HG02938 (cell line): Measurements from ENCODE around the gene TOP3B.

ENCODE experiments used
- ATAC-seq: cut with Tn5 transposase; IDR thresholded peaks from one replicate; pipeline ENCODE4 v1.9.1; 2021; ENCODE audit warnings: mild to moderate bottlenecking, moderate library complexity; ENCODE audit not compliant: unreplicated experiment

TOP3B gene

DNA sequence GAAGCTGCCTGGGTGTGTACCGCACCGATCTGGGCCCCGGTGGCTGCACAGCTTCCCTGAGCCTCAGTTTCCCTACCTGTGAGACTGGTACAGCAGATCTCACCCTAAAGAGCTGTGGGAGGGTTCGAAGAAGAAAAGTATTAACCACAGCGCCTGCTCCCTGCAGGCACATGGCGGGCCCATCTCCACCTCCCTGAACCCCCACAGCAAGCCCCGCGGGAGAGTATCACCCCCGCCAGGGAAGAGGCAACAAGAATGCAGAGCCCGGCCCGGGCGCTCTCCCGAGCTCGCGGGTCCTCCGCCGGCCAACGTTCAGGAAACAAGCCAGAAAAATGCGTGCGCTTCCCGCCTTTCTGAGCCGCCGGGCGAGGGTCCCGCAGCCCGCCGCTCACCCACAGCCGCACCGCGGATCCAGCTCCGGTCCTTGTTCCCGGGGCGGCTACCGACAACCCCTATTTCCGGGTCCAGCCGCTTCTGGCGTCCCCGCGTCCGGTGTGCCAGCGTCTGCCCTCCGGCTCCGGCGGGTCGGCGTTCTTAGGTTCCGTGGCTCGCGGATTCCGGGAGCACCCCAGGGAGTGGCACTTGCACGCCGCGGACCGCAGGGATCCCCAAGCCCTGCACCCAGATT is at the start of gene TOP3B:
TOP3B (minus strand) TSS at position 450 of the 628 bp plus-strand sequence. CDS start 7,078 bp downstream, outside the sequence.
- no peak for ATAC-seq

DNA sequence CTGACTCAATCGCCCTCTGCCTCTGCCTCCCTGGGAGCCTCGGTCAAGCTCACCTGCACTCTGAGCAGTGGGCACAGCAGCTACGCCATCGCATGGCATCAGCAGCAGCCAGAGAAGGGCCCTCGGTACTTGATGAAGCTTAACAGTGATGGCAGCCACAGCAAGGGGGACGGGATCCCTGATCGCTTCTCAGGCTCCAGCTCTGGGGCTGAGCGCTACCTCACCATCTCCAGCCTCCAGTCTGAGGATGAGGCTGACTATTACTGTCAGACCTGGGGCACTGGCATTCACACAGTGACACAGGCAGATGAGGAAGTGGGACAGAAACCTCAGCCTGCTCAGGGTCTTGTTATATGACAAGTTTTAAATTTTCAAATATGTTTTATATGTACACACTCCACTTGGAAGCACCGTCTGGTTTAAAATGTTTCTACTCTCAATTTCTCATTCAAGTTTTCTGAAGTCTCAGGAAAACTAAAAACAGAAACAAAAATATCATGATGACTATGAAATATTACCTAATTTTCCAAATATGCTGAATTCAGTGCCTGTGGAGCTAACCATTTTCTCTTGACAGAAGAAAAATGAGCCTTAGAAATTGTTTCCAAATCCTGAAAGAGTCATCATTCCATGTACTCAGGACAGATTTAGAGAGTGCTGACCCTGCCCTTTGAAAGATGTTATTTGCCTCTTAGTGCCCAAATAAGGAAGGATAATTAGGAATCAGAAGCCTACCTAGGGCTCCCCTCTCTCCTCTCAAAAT is 48.8 kb upstream of the TOP3B start:
- ATAC-seq = no peak

DNA sequence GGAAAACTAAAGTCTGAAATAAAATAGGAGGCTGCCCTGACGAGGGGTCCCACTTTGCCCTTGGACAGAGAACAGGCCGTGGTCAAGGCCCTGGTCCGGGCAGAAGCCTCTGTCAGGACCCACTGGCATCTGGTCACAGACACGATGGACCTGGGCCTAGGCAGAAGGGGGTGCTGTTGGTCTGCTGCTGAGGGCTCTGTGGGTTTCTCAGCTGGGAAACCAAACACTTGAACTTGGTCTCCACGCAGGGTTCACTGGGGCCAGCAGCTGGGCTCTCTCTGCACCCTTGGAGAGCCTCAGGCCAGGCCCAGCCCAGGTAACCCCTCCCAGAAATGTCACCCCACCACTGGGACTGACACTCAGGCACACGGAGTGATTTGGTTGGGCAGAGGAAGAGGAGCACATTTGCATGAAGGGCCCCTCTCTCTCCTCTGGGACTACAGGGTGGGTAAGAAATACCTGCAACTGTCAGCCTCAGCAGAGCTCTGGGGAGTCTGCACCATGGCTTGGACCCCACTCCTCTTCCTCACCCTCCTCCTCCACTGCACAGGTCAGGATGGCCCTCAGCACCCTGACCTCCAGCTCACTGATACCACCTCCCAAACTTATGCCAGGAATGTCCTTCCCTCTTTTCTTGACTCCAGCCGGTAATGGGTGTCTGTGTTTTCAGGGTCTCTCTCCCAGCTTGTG is 48.1 kb upstream of the TOP3B start:
- peak; percentile 48 for ATAC-seq

- ATAC-seq = no peak
Observed at GRCh38 chr22:22027955-22028354, 45.4 kb upstream of the TOP3B start.

GRCh38 chr22:22026157-22026831 is 43.7 kb upstream of the TOP3B start:
- no peak for ATAC-seq

DNA sequence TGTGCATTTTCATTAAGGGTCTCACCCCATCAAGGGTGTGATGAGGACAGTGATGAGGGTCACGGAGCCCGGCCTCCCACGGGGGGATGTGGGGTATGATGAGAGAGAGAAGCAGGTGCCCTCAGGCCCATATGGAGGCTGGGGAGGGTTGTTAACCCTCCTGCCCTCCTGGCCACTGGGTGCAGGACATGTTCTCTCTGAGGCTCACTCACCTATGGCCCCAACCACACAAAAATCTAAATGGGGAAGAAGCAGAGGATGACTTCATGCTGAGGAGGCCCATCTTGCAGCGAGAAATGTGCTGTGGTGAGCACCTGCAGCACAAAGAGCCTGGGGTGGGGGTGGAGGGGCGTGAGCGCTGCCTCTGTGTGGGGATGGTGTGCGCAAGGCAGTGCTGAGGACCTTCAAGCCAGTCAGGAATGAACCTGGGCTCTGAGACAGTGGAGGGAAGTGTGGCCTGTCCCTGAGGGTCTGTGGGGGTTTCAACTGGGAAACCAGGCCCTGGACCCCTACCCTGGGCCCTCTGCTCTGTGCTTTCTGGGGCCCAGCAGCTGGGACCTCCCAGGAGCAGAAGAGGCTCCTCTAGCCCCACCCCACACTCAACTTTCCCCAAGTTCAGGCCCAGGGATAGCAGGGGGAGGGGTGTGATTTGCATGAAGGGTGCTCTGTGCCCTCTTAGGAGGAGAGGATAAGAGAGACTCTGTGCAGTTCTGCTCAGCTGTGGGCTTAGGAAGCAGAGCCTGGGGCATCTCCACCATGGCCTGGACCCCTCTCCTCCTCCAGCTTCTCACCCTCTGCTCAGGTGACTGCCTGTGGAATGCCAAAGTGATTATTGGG is 43.0 kb upstream of the TOP3B start:
- ATAC-seq = no peak

- ATAC-seq = no peak
Observed at GRCh38 chr22:22024440-22024839, 41.9 kb upstream of the TOP3B start.

GRCh38 chr22:22023581-22024137 is 41.1 kb upstream of the TOP3B start:
- ATAC-seq = no peak

- no peak for ATAC-seq
Observed at GRCh38 chr22:22022947-22023534, 40.5 kb upstream of the TOP3B start.

GRCh38 chr22:22022255-22022840 is 39.8 kb upstream of the TOP3B start:
- ATAC-seq = no peak

- no peak for ATAC-seq
Observed at GRCh38 chr22:22021162-22021750, 38.7 kb upstream of the TOP3B start.

GRCh38 chr22:22020425-22020852 is 37.9 kb upstream of the TOP3B start:
- no peak for ATAC-seq

GRCh38 chr22:22019659-22020424 is 37.3 kb upstream of the TOP3B start:
- ATAC-seq = no peak

- ATAC-seq = no peak
Observed at GRCh38 chr22:22018825-22019658, 36.5 kb upstream of the TOP3B start.

DNA sequence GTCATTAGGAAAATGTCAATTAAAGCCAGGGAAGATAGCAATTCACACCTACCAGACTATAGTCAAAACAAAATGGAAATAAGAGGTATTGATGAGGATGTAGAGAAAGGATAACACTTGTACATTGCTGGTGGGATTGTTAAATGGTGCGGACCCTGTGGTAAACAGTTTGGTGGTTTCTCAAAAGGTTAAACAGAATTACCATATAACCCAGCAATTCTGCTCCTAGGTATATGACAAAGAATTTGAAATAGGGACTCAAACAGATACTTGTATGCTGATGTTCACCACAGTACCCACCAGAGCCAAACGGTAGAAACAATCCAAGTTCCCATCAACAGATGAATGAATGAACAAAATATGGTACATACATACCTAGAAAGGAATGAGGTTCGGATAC is 33.0 kb upstream of the TOP3B start:
- no peak for ATAC-seq

DNA sequence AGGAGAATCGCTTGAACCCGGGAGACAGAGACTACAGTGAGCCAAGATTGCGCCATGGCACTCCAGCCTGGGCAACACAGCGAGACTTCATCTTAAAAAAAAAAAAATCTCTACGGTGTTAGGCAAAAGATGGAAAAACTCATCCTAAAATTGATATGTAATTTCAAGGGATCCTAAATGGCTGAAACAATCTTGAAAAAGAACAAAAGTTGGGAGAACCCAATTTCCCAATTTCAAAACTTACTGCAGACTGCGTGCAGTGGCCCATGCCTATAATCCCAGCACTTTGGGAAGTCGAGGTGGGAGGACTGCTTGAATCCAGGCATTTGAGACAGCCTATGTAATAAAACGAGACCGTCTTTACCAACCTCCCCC is 31.7 kb upstream of the TOP3B start:
- ATAC-seq = no peak

GRCh38 chr22:22013559-22014284 is 31.1 kb upstream of the TOP3B start:
- no peak for ATAC-seq
